ENCODE results near the gene ASTN2. TPM values are rescaled to one million over a fixed set of nuclear protein-coding genes. Genes with fewer than 3 reads are reported as not detected.

Gene ASTN2
- total RNA-seq, 2 experiments from 2014 or later: 1.7 to 4.2 TPM

GRCh38 chr9:116411506-116411905 is 1003.4 kb downstream of the ASTN2 start:
- H3K79me2 ChIP-seq (ENCODE audit: insufficient read depth, low read depth, low read length): no peaks in the 10 kb centered on the region
- CTCF ChIA-PET (ENCODE audit: unreplicated experiment): no interaction called here
- intact Hi-C loops (cut with micrococcal nuclease; ENCODE audit: unreplicated experiment): no loop called here
- BruUV-seq (replicated peaks): no TSS peak
- TF ChIP-seq EZH2phosphoT487 (IDR thresholded peaks at IDR 0.05; ENCODE audit: borderline replicate concordance, low read depth, low read length) (no peak), CTCF (conservative IDR thresholded peaks at IDR 0.05; ENCODE audit: low read length) (no peak)
- H3K4me1 ChIP-seq (ENCODE audit: insufficient read depth, low read length, poor library complexity, severe bottlenecking): no peaks in the 10 kb centered on the region
- no peaks in the 10 kb centered on the region for H3K36me3 ChIP-seq (ENCODE audit: insufficient read depth, low read length)
- no peaks in the 10 kb centered on the region for H3K9me3 ChIP-seq (ENCODE audit: low read length)
- POLR2A ChIA-PET: interaction anchor here (0.6 kb wide), 1 partner anchor 221 kb away, joined by 4 read pairs; no protein-coding TSS in a partner anchor
- no peak for DNase-seq (ENCODE audit: low spot score)
- no peak overlapping the region for H3K4me3 ChIP-seq (ENCODE audit: low read depth, low read length, poor library complexity, severe bottlenecking)
- no peak overlapping the region for H2AFZ ChIP-seq (ENCODE audit: low read length)
- no peak overlapping the region for H3K4me2 ChIP-seq (ENCODE audit: low read length)
- H3K9me2 ChIP-seq (ENCODE audit: insufficient read depth, low read length): no peaks in the 10 kb centered on the region
- no peak overlapping the region for H3K27ac ChIP-seq (ENCODE audit: low read depth, low read length, poor library complexity, severe bottlenecking)
- no peaks in the 10 kb centered on the region for H4K20me1 ChIP-seq (ENCODE audit: insufficient read depth, low read length)

- TF ChIP-seq CTCF (conservative IDR thresholded peaks at IDR 0.05; ENCODE audit: low read length) (no peak), EZH2phosphoT487 (IDR thresholded peaks at IDR 0.05; ENCODE audit: borderline replicate concordance, low read depth, low read length) (no peak)
- ChIA-PET CTCF (ENCODE audit: unreplicated experiment) (no interaction called here), POLR2A (interaction anchor here (1.0 kb wide), 1 partner anchor 12 kb away, joined by 3 read pairs; no protein-coding TSS in a partner anchor)
- no peaks in the 10 kb centered on the region for H3K79me2 ChIP-seq (ENCODE audit: insufficient read depth, low read depth, low read length)
- H3K4me3 ChIP-seq (ENCODE audit: low read depth, low read length, poor library complexity, severe bottlenecking): no peak overlapping the region
- H4K20me1 ChIP-seq (ENCODE audit: insufficient read depth, low read length): no peaks in the 10 kb centered on the region
- no TSS peak for BruUV-seq (replicated peaks)
- H3K4me1 ChIP-seq (ENCODE audit: insufficient read depth, low read length, poor library complexity, severe bottlenecking): no peaks in the 10 kb centered on the region
- H2AFZ ChIP-seq (ENCODE audit: low read length): no peak overlapping the region
- no peak overlapping the region for H3K4me2 ChIP-seq (ENCODE audit: low read length)
- intact Hi-C loops (cut with micrococcal nuclease; ENCODE audit: unreplicated experiment): no loop called here
- DNase-seq (ENCODE audit: low spot score): no peak
- no peak overlapping the region for H3K27ac ChIP-seq (ENCODE audit: low read depth, low read length, poor library complexity, severe bottlenecking)
- H3K36me3 ChIP-seq (ENCODE audit: insufficient read depth, low read length): no peaks in the 10 kb centered on the region
- no peaks in the 10 kb centered on the region for H3K9me2 ChIP-seq (ENCODE audit: insufficient read depth, low read length)
- H3K9me3 ChIP-seq (ENCODE audit: low read length): no peaks in the 10 kb centered on the region
Observed at GRCh38 chr9:116409638-116410037, 1005.2 kb downstream of the ASTN2 start.

- ChIA-PET CTCF (ENCODE audit: unreplicated experiment) (no interaction called here), POLR2A (interaction anchor here (1.0 kb wide), 1 partner anchor 12 kb away, joined by 3 read pairs; no protein-coding TSS in a partner anchor)
- H3K79me2 ChIP-seq (ENCODE audit: insufficient read depth, low read depth, low read length): no peaks in the 10 kb centered on the region
- BruUV-seq (replicated peaks): no TSS peak
- intact Hi-C loops (cut with micrococcal nuclease; ENCODE audit: unreplicated experiment): no loop called here
- H4K20me1 ChIP-seq (ENCODE audit: insufficient read depth, low read length): no peaks in the 10 kb centered on the region
- H3K36me3 ChIP-seq (ENCODE audit: insufficient read depth, low read length): no peaks in the 10 kb centered on the region
- H3K9me3 ChIP-seq (ENCODE audit: low read length): no peaks in the 10 kb centered on the region
- no peak for TF ChIP-seq EZH2phosphoT487 (IDR thresholded peaks at IDR 0.05; ENCODE audit: borderline replicate concordance, low read depth, low read length)
- TF ChIP-seq CTCF (conservative IDR thresholded peaks at IDR 0.05; ENCODE audit: low read length): no peak
- H2AFZ ChIP-seq (ENCODE audit: low read length): no peak overlapping the region
- no peak overlapping the region for H3K4me3 ChIP-seq (ENCODE audit: low read depth, low read length, poor library complexity, severe bottlenecking)
- H3K4me2 ChIP-seq (ENCODE audit: low read length): no peak overlapping the region
- H3K9me2 ChIP-seq (ENCODE audit: insufficient read depth, low read length): no peaks in the 10 kb centered on the region
- no peak overlapping the region for H3K27ac ChIP-seq (ENCODE audit: low read depth, low read length, poor library complexity, severe bottlenecking)
- DNase-seq (ENCODE audit: low spot score): no peak
- H3K4me1 ChIP-seq (ENCODE audit: insufficient read depth, low read length, poor library complexity, severe bottlenecking): no peaks in the 10 kb centered on the region
Observed at GRCh38 chr9:116409129-116409528, 1005.7 kb downstream of the ASTN2 start.
